Panc1 (cell line): Measurements from ENCODE around the gene CAMK4.

Source experiments
- CTCF ChIP-seq: fragments of 450-650 bp; IDR thresholded peaks from 2 replicates; pipeline ENCODE4 v1.5.1; 2017; ENCODE audit warnings: mild to moderate bottlenecking
- POLR2AphosphoS5 ChIP-seq: IDR thresholded peaks from 2 replicates; pipeline ENCODE4 v1.6.1; 2012; ENCODE audit warnings: mild to moderate bottlenecking, low read depth, low read length, moderate library complexity

- TF ChIP-seq CTCF (no peak), POLR2AphosphoS5 (no peak)
Observed at GRCh38 chr5:111518777-111519176, 294.6 kb downstream of the CAMK4 start.
